Measurements from ENCODE around the gene HORMAD2.

Gene HORMAD2

DNA sequence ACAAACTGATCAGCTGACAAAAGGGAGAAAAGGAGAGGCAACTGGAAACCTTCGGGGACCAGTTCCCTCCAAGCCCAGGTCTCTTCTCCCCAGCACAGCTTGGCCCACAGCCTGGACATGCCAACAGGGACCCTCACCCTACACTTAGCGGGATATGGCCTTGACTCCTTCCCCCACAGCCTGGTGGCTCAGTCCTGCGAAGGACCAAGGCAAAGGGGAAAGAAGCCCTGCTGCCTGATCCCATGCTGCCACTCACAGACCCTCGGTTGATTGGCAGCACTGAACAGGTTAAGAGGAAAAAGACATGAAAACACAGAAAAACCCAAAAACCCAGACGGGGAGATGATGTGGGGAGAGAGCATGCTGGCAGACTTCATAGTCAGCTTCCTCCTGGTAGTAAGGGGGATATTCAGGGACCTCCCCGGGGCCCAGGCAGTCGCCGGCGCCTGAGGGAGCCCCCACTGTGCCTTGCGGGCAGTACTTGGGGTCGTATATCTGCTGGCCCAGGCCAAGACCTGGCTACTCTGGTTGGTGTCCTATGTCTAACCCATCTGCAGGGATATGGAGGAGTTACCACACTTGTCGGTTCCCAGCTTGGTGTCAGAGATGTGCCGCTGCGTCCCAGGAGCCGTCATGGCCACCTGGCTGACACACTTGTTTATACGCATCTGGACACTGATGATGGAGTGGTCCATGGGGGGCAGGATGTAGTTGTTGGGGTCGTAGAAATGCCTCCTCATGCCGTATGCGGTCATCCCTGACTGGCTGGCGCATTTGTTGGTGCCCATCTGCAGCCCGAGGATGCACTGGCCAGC is 34.2 kb upstream of the HORMAD2 start:
- TF ChIP-seq TAF1 (IDR thresholded peaks at IDR 0.05; ENCODE audit: borderline replicate concordance, insufficient read depth, low read length): no peak
- TF ChIP-seq POLR2AphosphoS5 (IDR thresholded peaks at IDR 0.05; ENCODE audit: low read depth, low read length): no peak
- TF ChIP-seq FOXP2 (optimal IDR thresholded peaks at IDR 0.05; ENCODE audit: borderline replicate concordance, extremely low read depth, extremely low read length, insufficient read depth): no peak
- TF ChIP-seq, protein P1, sequence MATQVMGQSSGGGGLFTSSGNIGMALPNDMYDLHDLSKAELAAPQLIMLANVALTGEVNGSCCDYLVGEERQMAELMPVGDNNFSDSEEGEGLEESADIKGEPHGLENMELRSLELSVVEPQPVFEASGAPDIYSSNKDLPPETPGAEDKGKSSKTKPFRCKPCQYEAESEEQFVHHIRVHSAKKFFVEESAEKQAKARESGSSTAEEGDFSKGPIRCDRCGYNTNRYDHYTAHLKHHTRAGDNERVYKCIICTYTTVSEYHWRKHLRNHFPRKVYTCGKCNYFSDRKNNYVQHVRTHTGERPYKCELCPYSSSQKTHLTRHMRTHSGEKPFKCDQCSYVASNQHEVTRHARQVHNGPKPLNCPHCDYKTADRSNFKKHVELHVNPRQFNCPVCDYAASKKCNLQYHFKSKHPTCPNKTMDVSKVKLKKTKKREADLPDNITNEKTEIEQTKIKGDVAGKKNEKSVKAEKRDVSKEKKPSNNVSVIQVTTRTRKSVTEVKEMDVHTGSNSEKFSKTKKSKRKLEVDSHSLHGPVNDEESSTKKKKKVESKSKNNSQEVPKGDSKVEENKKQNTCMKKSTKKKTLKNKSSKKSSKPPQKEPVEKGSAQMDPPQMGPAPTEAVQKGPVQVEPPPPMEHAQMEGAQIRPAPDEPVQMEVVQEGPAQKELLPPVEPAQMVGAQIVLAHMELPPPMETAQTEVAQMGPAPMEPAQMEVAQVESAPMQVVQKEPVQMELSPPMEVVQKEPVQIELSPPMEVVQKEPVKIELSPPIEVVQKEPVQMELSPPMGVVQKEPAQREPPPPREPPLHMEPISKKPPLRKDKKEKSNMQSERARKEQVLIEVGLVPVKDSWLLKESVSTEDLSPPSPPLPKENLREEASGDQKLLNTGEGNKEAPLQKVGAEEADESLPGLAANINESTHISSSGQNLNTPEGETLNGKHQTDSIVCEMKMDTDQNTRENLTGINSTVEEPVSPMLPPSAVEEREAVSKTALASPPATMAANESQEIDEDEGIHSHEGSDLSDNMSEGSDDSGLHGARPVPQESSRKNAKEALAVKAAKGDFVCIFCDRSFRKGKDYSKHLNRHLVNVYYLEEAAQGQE (IDR thresholded peaks at IDR 0.05; ENCODE audit: insufficient read depth in 1 of 2, low read depth in 2 of 2, low read length in 2 of 2): no peak
- no peak for TF ChIP-seq SIN3A (IDR thresholded peaks at IDR 0.05; ENCODE audit: borderline replicate concordance, insufficient read depth, low read length)

DNA sequence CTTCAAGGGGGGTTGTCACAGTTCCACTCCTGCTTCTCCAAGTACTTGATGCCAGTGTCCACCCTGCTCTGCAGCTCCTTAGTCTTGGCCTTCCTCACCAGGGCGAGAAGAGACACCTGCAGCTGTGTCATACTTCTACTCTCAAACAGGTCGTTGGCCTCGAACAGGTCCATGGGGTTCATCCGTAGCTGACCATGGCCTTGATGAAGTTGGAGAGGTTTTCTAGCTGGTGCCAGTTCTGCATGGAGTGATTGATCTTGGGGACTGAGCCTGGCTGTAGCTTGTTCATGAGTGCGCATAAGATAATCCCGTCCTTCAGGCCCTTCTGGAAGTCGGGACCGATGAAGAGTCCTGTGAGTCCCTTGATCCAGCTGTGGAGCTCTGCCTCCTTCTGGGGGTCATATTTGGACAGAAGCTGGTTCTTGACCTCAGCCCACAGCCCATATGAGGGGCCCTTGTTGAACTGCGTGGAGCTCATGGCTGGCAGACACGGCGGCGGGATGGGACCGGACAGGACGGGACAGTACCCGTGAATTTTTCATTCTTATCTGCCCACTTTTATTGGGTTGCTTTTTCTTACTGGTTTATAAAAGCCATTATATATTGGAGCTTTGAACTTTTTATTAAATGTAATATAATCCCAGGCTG is 33.4 kb upstream of the HORMAD2 start:
- TF ChIP-seq TAF1 (IDR thresholded peaks at IDR 0.05; ENCODE audit: borderline replicate concordance, insufficient read depth, low read length) (no peak), FOXP2 (optimal IDR thresholded peaks at IDR 0.05; ENCODE audit: borderline replicate concordance, extremely low read depth, extremely low read length, insufficient read depth) (no peak), POLR2AphosphoS5 (IDR thresholded peaks at IDR 0.05; ENCODE audit: low read depth, low read length) (no peak), SIN3A (IDR thresholded peaks at IDR 0.05; ENCODE audit: borderline replicate concordance, insufficient read depth, low read length) (no peak)
- TF ChIP-seq, protein P1 (IDR thresholded peaks at IDR 0.05; ENCODE audit: insufficient read depth in 1 of 2, low read depth in 2 of 2, low read length in 2 of 2): no peak

DNA sequence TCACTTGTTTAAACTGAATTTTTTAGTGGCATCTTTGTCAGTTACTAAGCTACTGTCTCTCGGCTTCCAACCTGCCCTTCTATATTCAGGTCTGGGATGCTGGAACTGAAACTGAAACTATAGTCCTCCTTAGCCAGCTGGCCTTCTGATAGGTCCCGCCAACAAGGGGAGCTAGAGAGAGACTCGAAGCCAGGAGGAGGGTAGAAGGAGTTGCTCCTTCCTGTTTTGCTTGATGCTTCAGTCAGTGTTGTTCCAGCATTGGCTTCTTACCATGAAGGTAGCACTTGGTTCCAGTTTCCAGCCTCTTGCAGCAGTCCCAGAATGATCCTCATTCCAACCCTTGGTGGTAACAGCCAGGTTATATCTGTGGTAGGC is 32.9 kb upstream of the HORMAD2 start:
- TF ChIP-seq SIN3A (IDR thresholded peaks at IDR 0.05; ENCODE audit: borderline replicate concordance, insufficient read depth, low read length) (no peak), POLR2AphosphoS5 (IDR thresholded peaks at IDR 0.05; ENCODE audit: low read depth, low read length) (no peak), FOXP2 (optimal IDR thresholded peaks at IDR 0.05; ENCODE audit: borderline replicate concordance, extremely low read depth, extremely low read length, insufficient read depth) (no peak), TAF1 (IDR thresholded peaks at IDR 0.05; ENCODE audit: borderline replicate concordance, insufficient read depth, low read length) (no peak)
- TF ChIP-seq, protein P1 (IDR thresholded peaks at IDR 0.05; ENCODE audit: insufficient read depth in 1 of 2, low read depth in 2 of 2, low read length in 2 of 2): no peak

DNA sequence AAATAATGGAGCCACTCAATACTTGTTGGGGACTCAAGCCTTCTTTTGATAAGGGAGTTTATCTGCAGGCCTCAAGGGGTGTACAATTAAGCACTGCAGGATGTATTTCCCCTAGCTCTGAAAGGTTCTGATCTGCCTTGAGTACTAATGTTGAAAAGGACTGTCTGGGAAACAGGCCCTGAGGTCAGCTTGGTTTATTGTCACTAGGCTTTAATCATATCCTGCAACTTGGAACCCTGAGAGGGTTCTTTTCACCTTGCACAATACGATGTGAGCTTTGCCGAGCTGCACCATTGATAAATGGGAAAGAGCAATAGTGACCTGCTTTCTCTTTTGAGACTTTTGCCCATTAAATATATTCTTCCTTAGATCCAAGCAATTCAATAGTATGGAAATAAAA is 31.6 kb upstream of the HORMAD2 start:
- TF ChIP-seq SIN3A (IDR thresholded peaks at IDR 0.05; ENCODE audit: borderline replicate concordance, insufficient read depth, low read length): no peak
- TF ChIP-seq FOXP2 (optimal IDR thresholded peaks at IDR 0.05; ENCODE audit: borderline replicate concordance, extremely low read depth, extremely low read length, insufficient read depth): no peak
- no peak for TF ChIP-seq POLR2AphosphoS5 (IDR thresholded peaks at IDR 0.05; ENCODE audit: low read depth, low read length)
- TF ChIP-seq TAF1 (IDR thresholded peaks at IDR 0.05; ENCODE audit: borderline replicate concordance, insufficient read depth, low read length): no peak
- TF ChIP-seq, protein P1 (IDR thresholded peaks at IDR 0.05; ENCODE audit: insufficient read depth in 1 of 2, low read depth in 2 of 2, low read length in 2 of 2): no peak

Data from PFSK-1 (cell line).